ES-I3 (cell line): ENCODE data around the gene LMO1.

Source experiments
- H3K36me3 ChIP-seq: 2 replicates; pipeline ENCODE4 v1.6.1; 2013; ENCODE audit warnings: mild to moderate bottlenecking, low read length, control low read depth, moderate library complexity; ENCODE audit not compliant: insufficient read depth
- H3K4me1 ChIP-seq: 2 replicates; pipeline ENCODE4 v1.6.1; 2013; ENCODE audit warnings: mild to moderate bottlenecking, control low read depth, low read length; ENCODE audit not compliant: insufficient read depth
- H3K9ac ChIP-seq: 2 replicates; pipeline ENCODE4 v1.6.1; 2013; ENCODE audit warnings: low read depth, mild to moderate bottlenecking, low read length, moderate library complexity
- H3K9me3 ChIP-seq: 2 replicates; pipeline ENCODE4 v1.6.1; 2013; ENCODE audit warnings: mild to moderate bottlenecking, low read length, moderate library complexity; ENCODE audit not compliant: control insufficient read depth, insufficient read depth

LMO1 gene

DNA sequence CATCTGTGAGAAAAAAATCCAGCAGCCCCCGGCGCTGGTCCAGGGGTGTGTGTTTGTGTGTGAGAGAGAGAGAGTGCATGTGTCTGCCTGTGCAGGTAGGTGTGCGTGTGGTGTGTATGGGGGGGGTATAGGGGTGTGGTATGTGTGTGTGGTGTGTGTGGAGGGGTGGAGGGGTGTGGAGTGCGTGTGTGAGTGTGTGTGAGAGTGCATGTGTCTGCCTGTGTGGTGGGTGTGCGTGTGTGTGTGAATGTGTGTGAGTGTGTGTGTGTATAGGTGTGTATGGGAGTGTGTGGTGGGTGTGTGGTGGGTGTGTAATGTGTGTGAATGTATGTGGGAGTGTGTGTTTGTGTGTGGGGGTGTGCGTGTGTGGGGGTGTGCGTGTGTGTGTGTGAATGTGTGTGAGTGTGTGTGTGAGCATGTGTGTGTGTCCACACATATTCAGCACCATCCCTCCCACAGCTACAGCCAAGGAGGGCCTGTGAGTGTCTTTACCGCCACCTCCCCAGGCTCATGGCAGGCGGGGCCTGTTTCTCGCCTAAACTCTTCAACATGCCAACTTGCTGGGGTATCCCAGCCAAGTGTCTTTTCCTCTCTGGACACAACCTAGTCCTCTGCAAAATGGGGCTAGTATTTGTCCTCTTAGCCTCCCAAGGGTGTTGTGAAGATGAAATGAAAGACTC, 11.9 kb downstream of the LMO1 start:
- Histone ChIP-seq H3K4me1 (no peaks in the 10 kb centered on the region; the same call in 1 of the 2 replicates), H3K36me3 (no peaks in the 10 kb centered on the region), H3K9ac (no peak overlapping the region), H3K9me3 (no peaks in the 10 kb centered on the region)

DNA sequence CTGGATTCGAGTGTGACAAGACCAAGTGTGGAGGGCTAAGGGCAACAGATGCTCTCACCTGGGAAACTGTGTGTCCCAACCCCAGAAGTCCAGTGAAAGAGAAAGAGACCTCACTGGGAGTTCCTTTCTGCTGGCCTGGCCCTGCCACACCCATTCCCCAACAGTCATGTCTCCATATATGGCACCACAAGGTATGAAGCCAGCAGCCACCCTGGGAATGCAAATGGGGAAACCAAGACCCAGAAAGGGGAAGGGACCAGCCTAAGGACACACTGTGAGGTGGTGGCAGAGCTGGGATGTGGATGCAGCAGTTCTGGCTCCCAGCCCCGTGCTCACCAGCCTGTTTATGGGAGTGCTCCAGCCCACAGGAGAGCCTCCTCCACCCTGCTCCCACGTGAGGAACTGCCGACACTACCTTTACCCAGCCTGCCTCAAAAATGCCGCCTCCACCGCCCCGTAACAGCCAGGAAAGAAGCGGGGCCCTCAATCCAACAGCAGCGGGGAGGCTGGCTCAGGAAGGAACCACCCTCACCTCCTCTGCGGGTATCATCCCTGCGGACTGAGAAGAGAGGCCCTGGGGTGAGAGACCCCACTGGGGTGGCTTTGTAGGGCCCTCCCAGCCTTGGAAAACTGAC, 12.6 kb downstream of the LMO1 start:
- Histone ChIP-seq H3K36me3 (no peaks in the 10 kb centered on the region), H3K4me1 (no peaks in the 10 kb centered on the region; the same call in 1 of the 2 replicates), H3K9me3 (no peaks in the 10 kb centered on the region), H3K9ac (no peak overlapping the region)

DNA sequence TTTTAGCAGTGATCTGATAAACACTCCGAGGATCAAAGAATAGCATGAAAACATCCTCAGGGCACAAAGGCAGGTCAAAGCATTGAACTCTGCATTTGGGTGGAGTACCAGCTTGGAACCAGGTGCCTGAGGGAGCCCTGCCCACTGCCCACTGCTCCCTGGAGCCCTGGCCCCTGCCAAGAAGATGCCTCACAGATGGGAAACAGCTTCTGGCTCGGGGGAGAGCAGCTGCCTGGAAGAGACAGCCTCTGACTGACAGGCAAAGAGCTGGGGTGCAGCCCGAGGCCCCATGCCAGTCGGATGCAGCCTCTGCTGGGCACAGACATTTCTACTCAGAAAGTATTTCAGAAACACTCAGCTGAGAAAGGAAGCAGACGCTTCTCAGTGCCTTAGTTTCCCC, 13.2 kb downstream of the LMO1 start:
- H3K9ac ChIP-seq: no peak overlapping the region
- no peaks in the 10 kb centered on the region for H3K36me3 ChIP-seq
- no peaks in the 10 kb centered on the region for H3K9me3 ChIP-seq
- no peaks in the 10 kb centered on the region; the same call in 1 of the 2 replicates for H3K4me1 ChIP-seq

DNA sequence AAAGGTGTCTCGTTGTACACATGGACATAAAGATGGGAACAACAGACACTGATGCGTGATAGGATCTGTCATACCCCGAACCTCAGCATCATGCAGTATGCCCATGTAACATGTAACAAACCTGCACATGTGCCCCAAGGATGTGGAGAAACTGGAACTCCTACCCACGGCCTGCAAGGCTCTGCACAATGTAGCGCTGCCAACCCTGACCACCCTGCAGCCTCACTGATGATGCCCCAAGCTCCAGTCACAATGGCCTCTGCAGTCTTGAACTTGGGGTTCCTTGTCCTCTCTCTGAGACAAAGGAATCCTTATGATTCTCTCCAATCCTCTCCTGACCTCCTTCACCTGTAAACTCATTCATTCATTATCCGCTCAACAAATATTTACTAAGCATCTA, 14.2 kb downstream of the LMO1 start:
- Histone ChIP-seq H3K36me3 (no peaks in the 10 kb centered on the region), H3K4me1 (no peaks in the 10 kb centered on the region; the same call in 1 of the 2 replicates), H3K9ac (no peak overlapping the region)

DNA sequence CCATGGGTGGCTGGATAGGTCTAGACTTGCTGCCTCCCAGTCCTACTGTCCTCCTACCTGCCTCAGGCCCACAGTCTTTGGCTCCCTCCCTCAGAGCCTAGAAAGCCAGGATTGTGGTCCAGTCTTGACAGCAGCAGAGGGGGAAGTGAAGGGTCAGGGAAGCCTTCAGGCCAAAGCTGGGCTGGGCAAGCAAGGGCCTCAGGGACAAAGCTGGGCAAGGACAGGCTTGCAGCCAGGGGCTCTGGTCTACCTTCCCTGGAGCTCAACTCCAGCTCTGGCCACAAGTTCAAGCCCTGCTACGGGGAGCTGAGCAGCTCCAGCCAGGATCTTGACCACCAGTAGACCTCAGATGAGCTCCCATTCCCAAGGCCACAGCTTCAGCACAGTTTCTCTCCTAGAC, 14.9 kb downstream of the LMO1 start:
- Histone ChIP-seq H3K9me3 (no peaks in the 10 kb centered on the region), H3K4me1 (no peaks in the 10 kb centered on the region; the same call in 1 of the 2 replicates), H3K36me3 (no peaks in the 10 kb centered on the region), H3K9ac (no peak overlapping the region)

More for the DNA sequence above, 14.2 kb downstream of the LMO1 start:
- H3K9me3 ChIP-seq: no peaks in the 10 kb centered on the region

DNA sequence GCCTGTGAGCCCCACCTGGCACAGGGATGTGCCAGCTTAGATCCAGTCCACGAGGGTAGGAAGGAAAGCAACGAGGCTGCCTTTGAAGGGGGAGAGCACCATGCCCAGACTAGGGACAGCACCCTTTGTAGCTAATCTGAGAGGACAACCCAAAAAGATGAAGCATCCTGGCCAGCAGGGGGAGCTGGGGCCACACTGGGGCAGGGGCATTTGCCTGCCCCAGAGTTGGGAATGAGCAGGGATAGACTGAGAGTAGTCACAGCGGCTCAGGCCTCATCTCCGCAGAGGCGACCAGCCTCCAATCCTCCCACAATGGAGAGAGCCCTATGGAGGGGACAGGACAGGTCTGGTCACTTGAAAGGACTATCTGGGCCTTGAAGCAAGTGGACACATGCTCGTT, 16.4 kb downstream of the LMO1 start:
- H3K36me3 ChIP-seq: no peaks in the 10 kb centered on the region
- no peak overlapping the region for H3K9ac ChIP-seq
- H3K4me1 ChIP-seq: peaks cover 7% of the 10 kb centered on the region; the same call in 1 of the 2 replicates
- H3K9me3 ChIP-seq: no peaks in the 10 kb centered on the region

DNA sequence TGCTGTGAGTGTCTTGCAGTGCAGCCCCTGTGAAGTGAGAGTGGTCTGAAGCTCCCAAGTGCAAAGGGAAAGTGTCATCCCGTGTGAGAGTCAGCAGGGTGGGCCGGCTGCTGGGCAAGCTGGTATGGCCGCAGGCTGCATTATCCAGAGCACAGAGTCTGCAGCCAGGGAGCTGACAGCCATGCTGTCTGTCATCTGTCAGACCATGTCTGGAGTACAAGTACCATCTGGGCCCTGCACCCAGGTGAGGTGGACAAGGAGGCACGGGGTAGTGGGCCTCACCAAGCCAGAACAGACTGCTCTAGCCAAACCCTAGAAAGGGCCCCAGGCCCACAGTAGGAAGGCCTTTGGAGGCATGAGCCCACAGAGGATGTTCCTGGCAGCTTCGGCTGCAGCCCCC, 20.2 kb downstream of the LMO1 start:
- peaks cover 8% of the 10 kb centered on the region; the same call in 1 of the 2 replicates for H3K4me1 ChIP-seq
- no peaks in the 10 kb centered on the region for H3K9me3 ChIP-seq
- H3K9ac ChIP-seq: no peak overlapping the region
- no peaks in the 10 kb centered on the region for H3K36me3 ChIP-seq

DNA sequence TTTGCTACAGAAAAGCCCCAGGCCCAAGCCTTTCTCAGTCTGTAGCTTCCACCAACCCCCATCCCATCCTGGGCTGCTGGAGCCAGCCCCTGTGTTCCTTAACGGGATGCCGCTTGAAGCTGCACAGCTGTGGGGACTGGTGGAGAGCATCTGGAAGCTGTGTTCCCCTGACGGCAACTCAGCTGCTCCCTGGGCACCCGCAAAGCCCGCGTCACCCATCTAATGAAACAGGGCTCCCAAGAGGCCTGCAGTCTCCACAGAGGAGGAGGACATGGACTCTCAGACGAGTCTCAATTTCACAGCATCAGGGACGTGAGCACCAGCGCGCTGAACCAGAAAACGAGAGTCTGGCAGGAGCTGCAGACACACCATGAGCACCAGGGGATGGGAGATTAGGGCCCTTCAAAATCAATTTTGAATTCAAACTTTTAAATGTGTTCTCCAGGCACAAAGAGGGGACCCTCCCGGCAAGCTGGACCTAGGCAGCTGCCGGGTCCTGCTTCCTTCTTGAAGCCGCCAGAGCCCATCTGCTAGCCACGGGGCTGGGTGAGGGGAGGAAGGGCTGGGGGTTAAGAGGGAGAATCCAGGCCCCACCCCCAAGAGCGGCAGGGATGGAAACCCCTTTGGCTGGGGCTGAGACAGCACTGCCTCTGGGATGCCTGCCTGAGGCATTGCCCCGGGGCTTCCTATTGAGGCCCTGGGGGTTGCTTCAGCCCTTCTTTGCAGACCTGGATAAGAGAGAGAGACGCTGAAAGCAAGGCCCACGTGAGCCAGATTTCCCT, 21.0 kb downstream of the LMO1 start:
- H3K9ac ChIP-seq: no peak overlapping the region

DNA sequence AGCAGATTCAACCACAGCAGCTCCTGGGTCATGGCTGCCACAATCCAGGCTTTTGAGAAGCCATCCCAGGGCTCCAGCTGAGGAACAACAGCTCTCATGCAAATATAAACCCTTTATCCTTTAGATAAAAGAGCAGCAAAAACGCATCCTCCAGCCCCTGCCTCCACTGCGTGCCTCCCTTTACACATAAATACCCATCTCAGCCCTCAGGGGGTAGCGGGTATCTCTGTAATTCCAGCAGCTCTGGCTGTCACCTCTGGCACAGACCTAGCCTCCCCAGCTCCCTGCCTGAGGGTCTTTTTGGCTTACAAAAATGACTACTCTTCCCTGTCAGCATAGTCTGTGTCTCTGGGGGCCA, 21.6 kb downstream of the LMO1 start:
- Histone ChIP-seq H3K36me3 (no peaks in the 10 kb centered on the region), H3K4me1 (peaks cover 8% of the 10 kb centered on the region; the same call in 1 of the 2 replicates), H3K9ac (no peak overlapping the region), H3K9me3 (no peaks in the 10 kb centered on the region)

More for the DNA sequence above, 21.0 kb downstream of the LMO1 start:
- Histone ChIP-seq H3K9me3 (no peaks in the 10 kb centered on the region), H3K36me3 (no peaks in the 10 kb centered on the region), H3K4me1 (peaks cover 8% of the 10 kb centered on the region; the same call in 1 of the 2 replicates)

DNA sequence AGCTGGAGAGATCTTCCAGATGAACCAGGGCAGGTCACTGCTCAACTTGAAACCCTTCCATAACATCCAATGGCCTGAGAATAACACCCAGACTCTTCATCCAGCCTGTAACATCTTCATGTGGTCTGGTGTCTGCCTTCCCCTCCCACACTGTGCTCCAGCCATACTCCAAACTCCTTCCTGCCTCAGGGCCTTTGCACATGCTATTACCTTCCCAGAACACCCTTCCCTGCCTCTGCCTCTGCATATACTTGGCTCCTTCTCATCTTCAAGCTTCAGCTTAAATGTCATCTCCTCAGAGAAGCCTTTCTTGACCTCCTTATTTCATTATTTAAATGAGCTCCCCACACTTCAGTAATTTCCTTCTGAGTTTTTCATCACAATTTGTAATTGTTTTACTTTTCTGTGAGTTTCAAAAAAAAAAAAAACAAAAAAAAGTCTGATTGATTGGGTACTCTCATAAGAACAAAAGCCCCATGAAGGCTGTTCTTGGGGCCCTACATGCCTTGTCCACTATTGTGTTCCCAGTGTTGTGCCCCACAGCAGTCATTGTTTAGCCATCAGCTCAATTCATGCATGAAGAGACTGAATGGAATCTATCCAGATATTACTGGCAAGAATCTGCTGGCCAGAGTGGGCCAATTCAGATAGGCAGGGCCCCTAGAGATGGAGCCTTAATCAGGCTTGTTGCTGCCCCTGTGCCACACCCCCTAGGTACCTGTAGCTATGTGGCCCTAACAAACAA, 22.1 kb downstream of the LMO1 start:
- no peaks in the 10 kb centered on the region for H3K36me3 ChIP-seq
- no peak overlapping the region for H3K9ac ChIP-seq
- H3K9me3 ChIP-seq: no peaks in the 10 kb centered on the region
- peaks cover 8% of the 10 kb centered on the region; the same call in 1 of the 2 replicates for H3K4me1 ChIP-seq

DNA sequence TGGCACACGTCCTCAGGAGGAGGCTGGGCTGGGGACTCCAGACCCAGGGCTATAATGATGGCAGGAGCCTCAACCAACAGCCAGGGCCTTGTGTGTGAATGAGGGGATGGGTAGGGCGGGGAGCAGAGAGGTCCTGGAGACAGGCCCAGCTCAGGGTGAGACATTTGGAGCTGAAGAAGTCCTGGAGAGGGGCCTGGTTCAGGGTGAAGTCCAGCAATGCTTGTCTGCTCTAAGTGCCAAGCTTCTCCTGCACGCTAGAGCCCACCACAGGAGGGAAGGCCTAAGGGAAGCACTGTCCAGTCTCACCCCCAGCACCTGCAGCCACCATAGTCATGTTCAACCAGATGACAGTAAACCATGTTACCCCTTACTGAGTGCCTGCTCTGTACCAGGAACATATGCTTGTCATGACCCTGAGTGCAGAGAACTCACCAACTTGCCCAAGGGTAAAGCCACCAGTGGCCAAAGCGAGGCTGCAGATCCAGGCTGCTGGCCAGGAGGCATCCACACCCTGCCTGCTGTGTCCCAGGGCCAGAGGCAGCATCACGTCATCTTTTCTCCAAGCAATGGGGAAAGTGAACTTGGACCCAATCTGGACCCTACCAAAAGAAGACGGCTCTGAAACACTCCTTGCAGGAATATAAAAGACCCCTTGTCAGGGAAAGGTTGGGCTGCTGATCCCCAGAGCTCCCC, 24.0 kb downstream of the LMO1 start:
- no peaks in the 10 kb centered on the region for H3K36me3 ChIP-seq
- no peak overlapping the region for H3K9ac ChIP-seq
- peaks cover 12% of the 10 kb centered on the region; the same call in 1 of the 2 replicates for H3K4me1 ChIP-seq
- no peaks in the 10 kb centered on the region for H3K9me3 ChIP-seq

DNA sequence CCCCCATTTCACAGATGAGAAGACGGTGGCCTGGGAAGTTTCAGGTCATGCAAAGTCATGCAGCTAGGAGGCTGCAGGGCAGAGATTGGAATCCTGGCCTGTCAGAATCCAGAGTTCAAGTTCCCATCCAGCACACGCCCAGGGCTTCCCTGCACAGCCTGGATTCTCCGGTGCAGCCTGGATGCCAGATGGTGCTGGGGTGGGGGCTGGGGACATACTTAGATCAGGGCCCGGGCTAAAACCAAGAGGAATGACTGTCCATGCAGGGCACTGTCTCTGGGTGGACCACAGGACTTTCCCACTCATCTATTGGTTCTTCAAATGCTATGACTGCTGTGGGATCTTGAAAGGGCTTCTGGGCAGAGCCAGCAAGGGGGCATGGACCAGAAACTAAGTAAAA, 24.6 kb downstream of the LMO1 start:
- Histone ChIP-seq H3K9me3 (no peaks in the 10 kb centered on the region), H3K9ac (no peak overlapping the region)

DNA sequence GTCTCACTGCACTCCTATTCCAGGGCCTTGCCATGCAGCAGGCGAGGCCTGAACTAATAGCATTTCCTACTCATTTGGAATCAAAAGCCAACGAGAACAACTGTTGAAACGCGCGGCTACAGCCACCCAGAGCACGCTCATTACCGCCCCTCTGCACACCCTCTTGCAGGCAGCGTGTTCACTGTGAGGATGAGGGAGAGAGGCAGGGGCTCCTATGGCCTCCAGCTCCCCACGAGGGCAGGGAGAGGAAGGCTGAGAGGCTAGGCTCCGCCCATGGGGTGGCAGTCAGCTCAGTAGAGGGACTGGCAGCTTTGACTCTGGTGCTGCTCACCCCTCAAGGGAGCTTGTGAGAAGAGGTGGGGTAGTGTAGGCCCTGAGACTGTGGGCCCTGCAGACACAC, 26.2 kb downstream of the LMO1 start:
- Histone ChIP-seq H3K9ac (no peak overlapping the region), H3K36me3 (no peaks in the 10 kb centered on the region), H3K9me3 (no peaks in the 10 kb centered on the region), H3K4me1 (peaks cover 8% of the 10 kb centered on the region; the same call in 1 of the 2 replicates)

More for the DNA sequence above, 24.6 kb downstream of the LMO1 start:
- no peaks in the 10 kb centered on the region for H3K36me3 ChIP-seq
- peaks cover 13% of the 10 kb centered on the region; the same call in 1 of the 2 replicates for H3K4me1 ChIP-seq
